HG03045 (cell line): Measurements from ENCODE around the gene SPINK4.

Experiments used
- ATAC-seq: cut with Tn5 transposase; IDR thresholded peaks from one replicate; pipeline ENCODE4 v1.9.1; 2021; ENCODE audit warnings: mild to moderate bottlenecking, moderate library complexity; ENCODE audit not compliant: unreplicated experiment

Gene SPINK4

DNA sequence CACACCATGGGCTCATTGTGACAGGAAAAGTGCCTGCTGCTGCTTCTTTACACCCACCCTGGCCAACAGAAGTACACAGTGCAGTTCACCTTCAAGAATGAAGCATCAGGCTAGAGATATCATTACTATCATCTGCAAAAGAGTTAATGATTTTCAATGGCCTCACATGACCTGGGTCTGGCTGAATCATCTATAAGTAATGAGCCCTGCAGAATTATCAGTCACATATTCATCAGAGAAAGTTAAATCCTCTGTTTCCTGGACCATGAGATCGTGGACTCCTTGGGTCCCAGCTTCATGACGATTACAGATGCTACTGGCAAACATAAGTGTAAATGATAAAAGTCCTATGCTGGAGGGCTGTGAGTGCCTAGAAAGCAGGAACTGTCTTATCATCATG, 16.3 kb downstream of the SPINK4 start:
- ATAC-seq: no peak

DNA sequence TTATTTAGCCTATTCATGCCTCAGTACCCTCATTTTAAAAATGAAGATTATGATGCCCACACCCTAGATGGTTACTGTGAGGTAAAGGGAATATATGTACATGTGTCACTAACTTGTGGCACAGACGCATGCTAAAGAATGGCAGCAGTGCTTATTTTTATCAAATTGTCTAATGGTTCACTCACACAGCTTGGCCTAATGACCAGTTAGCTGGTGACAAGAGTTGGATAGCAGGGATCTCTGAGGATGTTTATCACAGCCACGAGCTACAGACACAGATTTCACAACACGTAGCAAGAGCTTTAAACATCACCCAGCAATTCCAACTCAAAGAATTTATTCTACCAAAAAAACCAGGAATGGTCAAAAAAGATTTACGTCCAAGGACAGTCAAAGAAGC, 17.3 kb downstream of the SPINK4 start:
- no peak for ATAC-seq

DNA sequence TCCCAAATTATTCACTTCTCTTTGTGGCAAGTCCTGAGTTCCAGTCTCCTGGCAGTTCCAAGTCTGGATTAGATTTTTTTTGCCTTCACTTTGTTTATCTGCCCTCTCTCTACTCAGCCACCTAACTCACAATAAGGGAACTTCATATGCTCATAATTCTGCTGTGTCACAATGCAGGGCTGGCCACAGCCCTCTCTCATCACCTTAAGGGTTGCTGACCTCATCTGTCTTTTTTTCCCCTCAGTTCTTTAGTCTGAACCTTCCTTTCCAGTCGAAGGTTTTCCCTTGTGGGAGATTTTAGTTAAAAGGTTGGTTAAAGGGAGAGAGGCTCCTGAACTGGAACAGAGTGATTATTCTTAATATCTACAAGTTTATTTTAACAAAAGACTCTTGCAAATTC, 20.4 kb downstream of the SPINK4 start:
- ATAC-seq: no peak

DNA sequence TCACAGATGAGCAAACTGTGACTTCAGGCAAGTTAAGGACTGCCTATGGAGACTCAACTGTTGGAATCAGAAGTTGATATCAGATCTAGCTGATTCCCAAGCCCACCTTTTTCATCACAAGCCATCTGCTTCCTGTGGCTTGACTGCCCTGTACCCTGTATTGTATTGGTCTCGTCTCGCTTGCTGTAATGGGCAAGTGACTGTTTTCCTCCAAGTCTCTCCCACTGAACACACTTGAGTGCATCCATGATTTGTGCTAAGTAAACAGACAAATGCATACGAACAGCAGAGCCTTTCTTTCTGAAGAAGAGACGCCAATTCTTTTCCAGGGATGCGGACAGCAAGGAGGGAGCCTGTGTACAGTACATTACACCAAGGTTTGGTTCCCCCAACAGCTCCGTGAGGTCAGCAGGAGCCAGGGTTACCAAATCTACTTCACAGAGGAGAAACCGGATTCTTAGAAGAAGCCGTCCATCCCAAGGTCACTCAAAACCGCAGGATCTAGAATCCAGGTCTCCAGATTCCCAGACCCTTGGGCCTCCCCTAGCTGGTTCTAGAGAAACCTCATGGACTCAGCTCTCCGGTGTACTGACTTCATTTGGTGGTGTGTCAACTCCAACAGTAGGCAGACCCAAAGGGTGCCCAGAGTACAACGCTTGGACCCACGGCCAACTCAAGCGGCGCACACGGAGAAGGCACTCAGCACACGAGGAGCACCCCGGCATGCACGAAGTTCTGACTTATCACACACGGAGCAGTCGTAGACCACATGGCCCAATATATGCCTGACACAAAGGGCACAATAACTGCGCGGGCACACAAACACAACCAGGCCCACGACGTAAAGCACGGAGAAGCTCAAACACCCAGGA, 23.4 kb downstream of the SPINK4 start:
- peak; percentile 7 for ATAC-seq

DNA sequence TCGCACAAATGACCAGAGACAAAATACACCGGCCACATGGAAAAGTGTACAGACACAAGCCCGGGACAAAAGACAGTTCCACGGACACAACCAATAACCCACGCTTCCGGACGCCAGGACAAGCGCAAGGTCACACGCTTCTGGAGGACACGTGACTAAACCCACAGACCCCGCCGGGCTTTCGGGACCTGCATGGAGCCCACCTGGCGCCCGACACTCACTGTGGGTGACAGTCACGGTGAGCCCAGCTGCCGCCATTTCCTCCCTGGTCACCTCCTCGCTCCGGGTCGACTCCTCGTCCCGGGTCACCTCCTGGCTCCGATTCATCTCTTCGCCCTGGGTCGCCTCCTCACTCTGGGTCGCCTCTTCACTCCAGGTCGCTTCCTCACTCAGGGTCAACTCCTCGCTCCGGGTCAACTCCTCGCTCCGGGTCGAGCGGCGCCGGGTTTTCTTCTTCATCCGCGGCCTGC, 24.1 kb downstream of the SPINK4 start:
- ATAC-seq: peak; percentile 38

DNA sequence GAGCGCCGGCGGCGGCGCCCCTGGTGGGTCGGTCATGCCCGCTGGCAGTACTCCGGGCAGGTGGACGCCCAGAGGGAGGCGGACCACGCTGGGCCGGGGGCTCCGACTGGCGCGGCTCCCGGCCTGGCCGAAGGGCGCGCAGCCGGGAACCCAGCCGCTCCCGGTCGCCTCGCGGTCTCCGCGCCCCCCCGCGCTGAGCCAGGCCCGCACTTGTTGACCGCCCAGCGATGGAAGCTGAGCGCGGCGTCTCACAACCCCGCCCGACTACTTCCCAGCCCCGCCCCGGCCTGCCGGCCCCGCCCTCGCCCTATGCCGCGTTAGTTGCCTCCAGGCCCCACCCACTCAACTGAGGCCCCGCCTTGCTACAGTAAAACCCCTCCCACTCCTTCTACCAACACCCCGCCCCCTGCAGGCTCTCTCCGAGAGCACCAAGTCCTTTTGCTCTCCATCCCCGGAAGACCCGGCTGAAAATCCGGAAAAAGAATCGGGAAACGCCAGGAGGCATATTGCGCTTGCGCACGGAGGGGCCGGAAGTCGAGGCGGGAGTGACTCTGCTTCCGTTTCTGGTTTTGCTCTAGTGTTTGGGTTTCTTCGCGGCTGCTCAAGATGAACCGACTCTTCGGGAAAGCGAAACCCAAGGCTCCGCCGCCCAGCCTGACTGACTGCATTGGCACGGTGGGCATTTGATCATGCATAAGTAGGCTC, 24.7 kb downstream of the SPINK4 start, which contains the start of the genes BAG1 and CHMP5:
BAG1 (minus strand) TSS at position 236 of the 705 bp plus-strand sequence.
CHMP5 (plus strand) TSS at position 577 of the 705 bp plus-strand sequence; CDS start at position 607, 30 bp downstream.
- peak; percentile 85 for ATAC-seq

DNA sequence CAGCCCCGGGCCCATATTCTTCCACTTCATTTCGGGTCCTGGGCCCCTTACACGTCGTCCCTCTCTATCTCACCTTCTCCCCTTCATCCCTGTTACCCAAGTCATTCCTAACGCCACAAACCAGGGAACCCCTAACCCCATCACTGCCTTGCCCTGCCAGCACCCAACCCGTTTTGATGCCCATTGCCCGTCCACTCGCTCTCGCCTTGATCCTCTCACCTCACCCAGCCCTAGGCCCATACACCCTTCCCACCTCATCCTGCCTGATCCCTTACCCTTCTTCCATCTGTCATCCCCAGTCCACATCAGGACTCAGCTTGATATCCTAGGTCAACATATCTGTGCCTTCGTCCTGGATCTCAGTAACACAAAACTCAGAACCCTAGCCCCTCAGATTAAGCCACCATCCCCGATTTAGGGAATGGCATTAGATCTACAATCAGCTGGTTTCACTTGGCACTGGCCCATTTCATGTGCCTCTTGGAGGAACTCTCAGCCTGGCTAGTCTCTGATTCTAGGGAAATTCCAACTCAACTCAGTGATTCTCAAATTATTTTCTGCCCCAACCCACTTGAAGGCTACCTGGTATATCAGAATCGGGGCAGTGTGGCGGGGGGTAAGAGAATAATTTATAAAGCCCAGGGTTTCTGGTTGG, 25.4 kb downstream of the SPINK4 start:
- ATAC-seq: no peak

DNA sequence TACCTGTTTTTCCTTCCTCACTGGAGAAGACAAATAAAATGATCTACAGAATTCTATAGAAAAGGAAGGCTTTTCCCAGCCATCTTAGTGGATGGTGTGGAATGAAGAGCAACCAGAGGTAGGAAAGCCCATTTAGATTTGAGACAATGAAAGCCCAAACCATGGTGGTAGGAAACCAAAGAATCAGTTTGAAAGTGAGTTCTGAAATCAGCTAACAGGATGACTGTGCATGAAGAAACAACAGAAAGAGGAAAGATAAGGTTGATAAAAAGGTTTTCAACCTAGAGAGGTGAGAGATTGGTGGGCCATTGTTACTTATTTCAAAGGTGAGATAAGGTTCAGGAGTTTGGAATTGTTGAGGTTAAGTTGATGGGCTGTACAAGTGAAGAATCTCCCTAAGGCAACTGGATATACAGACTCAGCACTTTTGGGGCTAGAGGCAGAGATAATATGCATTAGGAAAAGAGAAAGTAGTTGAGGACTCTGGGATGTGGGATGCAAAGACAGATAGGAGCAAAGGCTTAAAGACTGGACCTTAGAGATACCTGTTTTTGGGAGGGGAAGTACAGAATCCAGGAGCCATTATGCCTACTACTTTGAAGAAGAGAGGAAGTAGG, 27.3 kb downstream of the SPINK4 start:
- ATAC-seq: no peak

DNA sequence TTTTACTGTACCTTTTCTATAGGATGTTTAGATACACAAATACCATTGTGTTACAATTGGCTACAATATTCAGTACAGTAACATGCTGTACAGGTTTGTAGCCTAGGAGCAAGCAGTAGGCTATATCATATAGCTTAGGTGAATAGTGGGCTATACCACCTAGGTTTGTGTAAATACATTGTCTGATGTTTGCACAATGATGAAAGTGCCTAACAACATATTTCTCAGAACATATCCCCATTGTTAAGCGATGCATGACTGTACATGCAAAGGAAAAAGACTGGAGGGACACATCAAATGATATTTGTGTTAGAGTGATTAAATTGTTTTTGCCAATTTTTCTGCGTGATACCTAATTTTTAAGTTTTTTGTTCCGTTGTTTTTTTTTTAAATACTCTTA, 30.2 kb downstream of the SPINK4 start:
- ATAC-seq: no peak

DNA sequence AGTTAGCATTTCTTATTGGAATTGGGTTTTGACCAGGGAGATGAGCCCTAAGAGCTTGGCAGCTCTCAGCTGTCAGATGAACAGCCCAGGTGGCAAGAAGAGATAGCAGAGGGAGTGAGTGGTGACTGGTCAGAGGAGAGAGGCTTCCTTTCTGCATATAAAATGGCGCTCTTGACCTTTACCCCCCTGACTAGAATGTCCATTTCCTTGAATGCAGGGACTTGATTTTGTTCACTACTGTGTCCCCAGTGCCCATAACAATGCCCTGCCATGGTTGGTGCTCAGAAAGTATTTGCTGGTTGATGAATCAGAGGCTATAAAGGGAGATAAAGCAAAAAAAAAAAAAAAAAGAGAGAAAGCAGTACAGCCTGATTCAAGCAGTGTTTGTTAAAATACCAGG, 32.1 kb downstream of the SPINK4 start:
- ATAC-seq: no peak

DNA sequence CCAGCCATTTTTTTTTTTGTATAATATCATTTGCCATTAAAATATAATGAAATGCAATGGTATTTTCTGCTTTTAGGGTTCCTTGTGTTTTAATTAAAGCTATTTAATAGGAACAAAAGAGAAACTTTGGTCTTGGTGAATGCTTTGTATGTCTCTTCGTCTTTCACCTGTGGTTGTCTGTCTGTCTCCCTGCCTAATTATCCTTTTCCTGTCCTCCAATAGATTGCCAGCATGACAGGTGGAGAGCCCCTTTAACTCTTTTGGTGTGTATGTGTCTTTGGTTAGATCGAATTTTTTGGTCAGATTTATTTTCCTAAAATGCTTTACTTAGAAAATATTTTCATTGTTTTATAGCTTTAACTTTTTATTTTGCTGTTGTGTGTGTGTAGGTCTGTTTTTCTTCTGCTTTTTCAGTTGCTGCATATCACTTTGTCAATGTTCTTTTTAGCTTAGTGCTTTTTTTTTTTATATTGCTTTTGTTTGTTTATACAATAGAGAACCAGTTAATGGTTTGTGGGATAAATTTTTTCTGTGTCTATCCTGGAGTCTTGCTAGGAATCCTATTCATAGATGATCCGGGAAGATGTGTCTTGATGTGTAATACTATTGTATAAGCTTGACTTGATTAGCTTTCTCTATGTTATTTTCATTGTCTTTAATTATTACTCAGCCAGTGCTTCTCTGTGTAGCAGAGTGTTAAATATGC, 33.5 kb downstream of the SPINK4 start:
- ATAC-seq: no peak

DNA sequence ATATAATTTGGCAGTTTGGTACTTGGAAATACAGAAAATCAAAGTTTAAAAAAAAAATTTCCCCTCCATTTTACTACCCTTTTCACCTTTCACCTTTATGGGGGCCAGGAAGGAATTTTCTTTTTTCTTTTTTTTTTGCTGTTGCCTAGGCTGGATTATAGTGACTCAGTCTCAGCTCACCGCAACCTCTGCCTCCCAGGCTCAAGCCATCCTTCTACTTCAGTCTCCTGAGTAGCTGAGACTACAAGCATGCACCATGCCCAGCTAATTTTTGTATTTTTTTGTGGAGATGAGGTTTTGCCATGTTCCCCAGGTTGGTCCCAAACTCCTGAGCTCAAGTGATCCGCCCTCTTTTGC, 34.0 kb downstream of the SPINK4 start:
- no peak for ATAC-seq

DNA sequence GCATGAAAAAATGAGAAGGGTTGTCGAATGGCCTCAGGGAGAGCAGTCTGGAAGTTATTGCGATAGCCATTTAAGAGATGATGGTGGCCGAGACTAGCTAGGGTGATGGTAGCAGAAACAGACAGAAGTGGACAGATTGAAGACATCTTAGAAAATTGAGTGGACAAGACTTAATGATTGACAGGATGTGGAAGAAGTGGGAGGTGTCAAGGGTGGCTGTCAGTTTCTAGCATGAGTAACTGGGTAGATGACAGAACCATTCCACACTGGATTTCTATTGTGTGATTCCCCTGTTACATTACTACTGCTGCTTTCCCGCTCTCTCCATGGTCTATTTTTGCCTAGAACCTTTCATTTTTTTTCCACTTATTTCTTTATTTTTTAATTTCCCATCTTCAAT, 37.5 kb downstream of the SPINK4 start:
- ATAC-seq: no peak

DNA sequence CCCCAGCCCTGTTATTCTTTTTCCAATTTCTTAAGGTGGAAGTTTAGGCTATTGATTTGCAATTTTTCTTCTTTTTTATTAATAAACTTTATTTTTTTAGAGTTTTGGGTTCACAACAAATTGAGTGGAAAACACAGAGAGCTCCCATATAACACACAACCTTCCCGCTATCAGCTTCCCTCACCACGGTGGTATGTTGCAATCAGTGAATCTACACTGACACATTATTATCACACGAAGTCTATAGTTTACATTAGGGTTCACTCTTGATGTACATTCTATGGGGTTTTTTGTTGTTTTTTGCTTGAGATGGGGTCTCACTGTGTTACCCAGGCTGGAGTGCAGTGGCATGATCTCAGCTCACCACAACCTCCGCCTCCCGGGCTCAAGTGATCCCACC, 45.5 kb downstream of the SPINK4 start:
- ATAC-seq: no peak

DNA sequence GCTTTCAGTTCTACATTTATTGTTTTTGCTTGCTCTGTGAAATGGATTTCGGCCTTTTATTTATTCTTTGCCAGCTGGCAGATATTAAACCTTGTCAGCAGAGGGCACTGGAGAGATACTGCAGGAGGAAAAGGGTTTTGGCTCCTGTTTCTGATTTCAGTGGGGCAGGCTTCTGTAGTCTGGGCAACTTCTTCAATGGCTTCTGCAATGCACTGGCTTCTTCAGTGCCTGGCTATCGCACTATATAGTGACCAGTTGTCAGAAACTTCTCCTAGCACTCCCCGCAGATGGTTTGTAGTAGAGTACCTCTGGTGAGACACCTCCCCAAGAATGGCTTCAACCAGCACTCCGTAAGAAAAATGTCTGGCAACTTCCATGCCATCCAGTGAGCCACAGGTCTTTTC, 47.1 kb downstream of the SPINK4 start:
- no peak for ATAC-seq

DNA sequence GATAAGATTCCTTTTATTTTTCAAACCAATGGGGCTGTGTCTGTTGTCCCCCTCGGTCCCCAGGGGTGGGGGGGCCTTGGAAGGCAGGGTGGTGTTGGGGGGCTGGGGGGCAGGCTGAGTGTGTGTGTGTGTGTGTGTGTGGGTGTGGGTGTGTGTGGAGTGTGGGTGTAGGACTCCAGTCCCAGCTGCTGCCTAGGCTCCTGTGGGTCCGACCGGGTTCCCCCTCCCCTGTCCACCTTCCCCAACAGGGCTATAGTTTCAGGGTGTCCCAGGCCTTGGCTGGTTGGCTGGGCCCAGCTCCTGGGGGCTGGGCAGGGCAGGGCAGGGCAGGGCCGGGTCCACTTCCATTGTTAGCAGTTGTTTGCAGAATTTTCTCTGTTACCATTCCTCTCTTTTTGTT, 48.3 kb downstream of the SPINK4 start:
- no peak for ATAC-seq

DNA sequence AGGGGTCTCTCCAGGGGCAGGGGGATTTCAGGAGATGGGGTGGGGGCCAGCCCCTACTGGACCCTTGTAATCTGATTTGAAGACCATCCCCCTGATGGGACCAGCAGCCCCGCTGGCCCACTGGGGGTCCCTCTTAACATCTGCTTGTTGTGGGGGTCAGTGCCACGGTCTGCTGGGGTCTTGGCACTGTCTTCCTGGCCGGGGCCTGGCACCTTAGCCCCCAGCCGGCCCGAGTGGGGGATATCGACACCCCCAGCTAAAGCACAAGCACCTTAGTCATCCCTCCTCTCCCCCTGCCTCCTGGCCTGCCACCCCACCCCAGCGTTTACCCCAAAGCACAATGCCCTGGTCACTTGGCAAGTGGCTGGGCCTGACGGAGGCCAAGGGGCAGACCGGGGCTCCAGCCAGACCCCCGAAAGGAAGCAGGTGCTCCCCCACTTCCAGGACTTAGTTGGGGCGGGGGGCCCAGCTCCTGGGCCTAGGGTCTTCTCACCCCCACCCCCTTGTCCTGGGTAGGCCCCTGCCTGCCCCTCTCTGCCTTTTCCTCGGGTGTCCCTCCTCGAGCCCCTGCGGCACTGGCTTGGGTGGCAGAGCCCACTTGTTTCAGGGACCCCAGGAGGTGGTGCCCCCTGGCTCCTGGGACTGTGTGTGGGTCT, 49.0 kb downstream of the SPINK4 start:
- ATAC-seq: no peak

DNA sequence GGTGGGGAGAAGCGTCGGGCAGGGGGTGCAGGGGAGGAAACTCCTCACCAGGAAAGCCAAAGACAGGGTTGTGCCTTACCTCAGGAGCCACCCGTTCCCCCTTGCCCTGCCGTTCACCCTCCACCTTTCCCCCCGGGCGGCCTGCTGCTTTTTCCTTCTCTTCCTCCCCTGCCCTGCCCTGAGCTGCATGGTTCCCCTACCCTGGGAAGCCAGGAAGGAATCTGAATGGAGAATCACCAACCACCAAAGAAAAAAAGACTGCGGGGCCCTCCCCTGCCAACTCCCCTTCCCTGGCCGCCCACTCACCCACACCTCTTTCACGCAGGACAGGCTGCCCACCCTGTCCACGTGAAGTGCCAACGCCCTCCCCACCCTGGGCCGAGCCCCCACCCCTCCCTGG, 49.5 kb downstream of the SPINK4 start:
- no peak for ATAC-seq

DNA sequence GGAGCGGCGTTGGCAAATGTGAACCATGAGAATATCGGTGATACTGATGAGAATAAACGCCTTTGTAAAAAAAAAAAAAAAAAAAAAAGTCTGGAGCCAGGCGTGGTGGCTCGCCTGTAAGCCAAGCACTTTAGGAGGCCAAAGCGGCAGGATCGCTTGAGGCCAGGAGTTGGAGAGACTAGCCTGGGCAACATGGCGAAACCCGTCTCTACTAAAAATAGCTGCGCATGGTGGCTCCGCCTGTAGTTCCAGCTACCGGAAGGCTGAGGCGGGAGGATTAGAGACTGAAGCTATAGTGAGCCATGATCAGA, 49.9 kb downstream of the SPINK4 start:
- ATAC-seq: peak; percentile 32
